ENCODE results near the gene CSK.
A peak's percentile ranks its signal among the peaks of the same experiment; 100 is the strongest.
"Not testable (repeated sequence)": the region's sequence is repeated elsewhere in the genome, so short reads cannot be mapped to it uniquely, and the experiment has no call there.

The CSK gene

GRCh38 chr15:74786081-74786480 is 4.2 kb downstream of the CSK start:
- not testable (repeated sequence) for FAIRE-seq; DNase-seq (ENCODE audit: insufficient read length, low spot score)

GRCh38 chr15:74786551-74787165 is 4.8 kb downstream of the CSK start:
- no peak for DNase-seq (ENCODE audit: insufficient read length, low spot score)
- peak; percentile 68 for FAIRE-seq

GRCh38 chr15:74787251-74788041 is 5.6 kb downstream of the CSK start:
- FAIRE-seq (peak; percentile 99), DNase-seq (ENCODE audit: insufficient read length, low spot score) (peak; percentile 73)

GRCh38 chr15:74788042-74788682 is 6.3 kb downstream of the CSK start:
- FAIRE-seq, result no peak
- no peak for DNase-seq (ENCODE audit: insufficient read length, low spot score)

GRCh38 chr15:74788683-74789151 is 6.8 kb downstream of the CSK start:
- FAIRE-seq (no peak), DNase-seq (ENCODE audit: insufficient read length, low spot score) (no peak)

GRCh38 chr15:74789171-74789631 is 7.3 kb downstream of the CSK start:
- FAIRE-seq, result no peak

GRCh38 chr15:74789741-74790079 is 7.8 kb downstream of the CSK start:
- DNase-seq (ENCODE audit: insufficient read length, low spot score) (no peak), FAIRE-seq (no peak)

More at GRCh38 chr15:74789171-74789631, 7.3 kb downstream of the CSK start:
- no peak for DNase-seq (ENCODE audit: insufficient read length, low spot score)

- peak; percentile 96 for FAIRE-seq
- no peak for DNase-seq (ENCODE audit: insufficient read length, low spot score)
These were observed 8.4 kb downstream of the CSK start for GRCh38 chr15:74790080-74790916.

- DNase-seq (ENCODE audit: insufficient read length, low spot score), result no peak
- peak; percentile 76 for FAIRE-seq
These were observed 9.1 kb downstream of the CSK start for GRCh38 chr15:74791007-74791406.

- FAIRE-seq, result peak; percentile 35
- DNase-seq (ENCODE audit: insufficient read length, low spot score), result no peak
These were observed 9.8 kb downstream of the CSK start for GRCh38 chr15:74791667-74792066.

- FAIRE-seq (peak; percentile 69), DNase-seq (ENCODE audit: insufficient read length, low spot score) (no peak)
These were observed 10.5 kb downstream of the CSK start for GRCh38 chr15:74792227-74793016.

- FAIRE-seq (peak; percentile 35), DNase-seq (ENCODE audit: insufficient read length, low spot score) (no peak)
These were observed 11.5 kb downstream of the CSK start for GRCh38 chr15:74793135-74794028.

- DNase-seq (ENCODE audit: insufficient read length, low spot score) (no peak), FAIRE-seq (no peak)
These were observed 12.5 kb downstream of the CSK start for GRCh38 chr15:74794248-74794969.

GRCh38 chr15:74794970-74795349 is 13.1 kb downstream of the CSK start:
- FAIRE-seq, result no peak

GRCh38 chr15:74795966-74796625 is 14.2 kb downstream of the CSK start:
- FAIRE-seq (no peak), DNase-seq (ENCODE audit: insufficient read length, low spot score) (no peak)

More at GRCh38 chr15:74794970-74795349, 13.1 kb downstream of the CSK start:
- no peak for DNase-seq (ENCODE audit: insufficient read length, low spot score)

GRCh38 chr15:74798388-74799254 is 16.7 kb downstream of the CSK start:
- FAIRE-seq, result no peak

More at GRCh38 chr15:74798388-74799254, 16.7 kb downstream of the CSK start:
- no peak for DNase-seq (ENCODE audit: insufficient read length, low spot score)
